Stomach (tissue), 4 donors: ENCODE results near the gene FAM120AOS.

Experiments used
- CTCF ChIP-seq, 7 experiments: fragments of 450-650 bp in 4 of 7; fragments of 200-600 bp in 3 of 7; sonication (generic) in 3 of 7; IDR thresholded peaks; one replicate each; pipeline ENCODE4 v1.5.1; 2016 to 2019; ENCODE audit warnings: antibody characterized with exemption in 7 of 7, control low read depth in 2 of 7, mild to moderate bottlenecking in 1 of 7
- POLR2AphosphoS5 ChIP-seq, 3 donors: sonication (generic); formaldehyde crosslinking; IDR thresholded peaks; one replicate each; pipeline ENCODE4 v1.6.1; 2016; ENCODE audit warnings: antibody characterized with exemption in 3 of 3

- TF ChIP-seq CTCF (IDR thresholded peaks at IDR 0.05) = no peak
- TF ChIP-seq POLR2AphosphoS5 (IDR thresholded peaks at IDR 0.05) = no peak
Measured at GRCh38 chr9:93467062-93467416, 13.7 kb upstream of the FAM120AOS start.
